ENCODE measurements around the gene TRERF1.

- TF ChIP-seq CTCF (optimal IDR thresholded peaks at IDR 0.05 in 1 of 3, IDR thresholded peaks at IDR 0.05 in 1 of 3, conservative IDR thresholded peaks at IDR 0.05 in 1 of 3; ENCODE audit: extremely low read depth in 1 of 3, insufficient read depth in 2 of 3, low read length in 3 of 3): no peak
- TF ChIP-seq EZH2 (IDR thresholded peaks at IDR 0.05; ENCODE audit: low read length): no peak
Measured at GRCh38 chr6:42179945-42180313, 271.8 kb downstream of the TRERF1 start.

Measured in keratinocyte (primary cell).